ENCODE measurements around the gene PLA2G4C. TPM values are rescaled to one million over a fixed set of nuclear protein-coding genes. Genes with fewer than 3 reads are reported as not detected.

PLA2G4C gene
- total and polyA plus RNA-seq, 4 donors = 6.4 to 21.6 (median 10.2) TPM

GRCh38 chr19:48060381-48060780, 50.2 kb downstream of the PLA2G4C start:
- WGBS, 2 donors = 85 to 90% methylated on average over 5 of the region's 5 CpGs
- no peak for TF ChIP-seq CTCF (IDR thresholded peaks at IDR 0.05; ENCODE audit: control extremely low read depth, extremely low read depth)
- H3K36me3 ChIP-seq (ENCODE audit: control insufficient read depth in 4 of 4, insufficient read depth in 4 of 4, low read length in 4 of 4) = peaks cover 0 to 3% (median 0%) of the 10 kb centered on the region in 4 donors
- H3K27ac ChIP-seq (ENCODE audit: low read depth in 1 of 2, low read length in 1 of 2) = no peak overlapping the region
- H3K4me1 ChIP-seq (ENCODE audit: control insufficient read depth in 5 of 5, insufficient read depth in 5 of 5, low read length in 5 of 5) = no peaks in the 10 kb centered on the region
- no peak overlapping the region for H3K4me3 ChIP-seq
- ATAC-seq (ENCODE audit: insufficient read depth, low FRiP score) (no peak), DNase-seq (no peak)
- peaks cover 0 to 11% (median 5%) of the 10 kb centered on the region in 3 donors for H3K27me3 ChIP-seq (ENCODE audit: control insufficient read depth in 3 of 3, insufficient read depth in 3 of 3, low read length in 2 of 3)
- no peaks in the 10 kb centered on the region for H3K9me3 ChIP-seq (ENCODE audit: control insufficient read depth in 4 of 4, insufficient read depth in 3 of 4, low read length in 3 of 4)
- no peak overlapping the region for H3K9ac ChIP-seq (ENCODE audit: insufficient read depth in 1 of 2, low read length in 2 of 2)

- Histone ChIP-seq H3K4me1 (ENCODE audit: control insufficient read depth in 5 of 5, insufficient read depth in 5 of 5, low read length in 5 of 5) (no peaks in the 10 kb centered on the region), H3K9me3 (ENCODE audit: control insufficient read depth in 4 of 4, insufficient read depth in 3 of 4, low read length in 3 of 4) (no peaks in the 10 kb centered on the region), H3K36me3 (ENCODE audit: control insufficient read depth in 4 of 4, insufficient read depth in 4 of 4, low read length in 4 of 4) (peaks cover 0 to 3% (median 0%) of the 10 kb centered on the region in 4 donors), H3K27ac (ENCODE audit: low read depth in 1 of 2, low read length in 1 of 2) (no peak overlapping the region), H3K27me3 (ENCODE audit: control insufficient read depth in 3 of 3, insufficient read depth in 3 of 3, low read length in 2 of 3) (peaks cover 0 to 11% (median 5%) of the 10 kb centered on the region in 3 donors), H3K4me3 (no peak overlapping the region), H3K9ac (ENCODE audit: insufficient read depth in 1 of 2, low read length in 2 of 2) (no peak overlapping the region)
- DNase-seq (no peak), ATAC-seq (ENCODE audit: insufficient read depth, low FRiP score) (no peak)
- no peak for TF ChIP-seq CTCF (IDR thresholded peaks at IDR 0.05; ENCODE audit: control extremely low read depth, extremely low read depth)
- 93 to 95% methylated on average over 6 of the region's 6 CpGs for WGBS, 2 donors
These were observed 51.3 kb downstream of the PLA2G4C start for GRCh38 chr19:48059331-48059730.

- 92 to 98% methylated on average over 5 of the region's 5 CpGs for WGBS, 2 donors
- H3K27ac ChIP-seq (ENCODE audit: low read depth in 1 of 2, low read length in 1 of 2) = no peak overlapping the region
These were observed 56.8 kb downstream of the PLA2G4C start for GRCh38 chr19:48053856-48054255.

More at GRCh38 chr19:48053856-48054255, 56.8 kb downstream of the PLA2G4C start:
- no peak for TF ChIP-seq CTCF (IDR thresholded peaks at IDR 0.05; ENCODE audit: control extremely low read depth, extremely low read depth)
- H3K36me3 ChIP-seq (ENCODE audit: control insufficient read depth in 4 of 4, insufficient read depth in 4 of 4, low read length in 4 of 4) = peaks cover 0 to 10% (median 4%) of the 10 kb centered on the region in 4 donors
- no peak for ATAC-seq (ENCODE audit: insufficient read depth, low FRiP score)
- no peak overlapping the region for H3K9ac ChIP-seq (ENCODE audit: insufficient read depth in 1 of 2, low read length in 2 of 2)
- peaks cover 0 to 7% (median 0%) of the 10 kb centered on the region in 4 donors for H3K9me3 ChIP-seq (ENCODE audit: control insufficient read depth in 4 of 4, insufficient read depth in 3 of 4, low read length in 3 of 4)
- no peaks in the 10 kb centered on the region for H3K4me1 ChIP-seq (ENCODE audit: control insufficient read depth in 5 of 5, insufficient read depth in 5 of 5, low read length in 5 of 5)
- no peaks in the 10 kb centered on the region for H3K27me3 ChIP-seq (ENCODE audit: control insufficient read depth in 3 of 3, insufficient read depth in 3 of 3, low read length in 2 of 3)
- H3K4me3 ChIP-seq = no peak overlapping the region
- no peak for DNase-seq
